Esophagus squamous epithelium (tissue), 5 donors: ENCODE measurements around the gene STAT6. TPM values are rescaled to one million over a fixed set of nuclear protein-coding genes. Genes with fewer than 3 reads are reported as not detected.
A peak's percentile ranks its signal among the peaks of the same experiment; 100 is the strongest.

Source experiments
- DNase-seq: peaks from one replicate; lab custom pipeline; 2025; lab: John Stamatoyannopoulos, UW
- H3K27ac ChIP-seq, 4 donors: fragments of 200-600 bp; sonication (generic); one replicate each; pipeline ENCODE4 v1.5.1; 2016 to 2019; ENCODE audit warnings: mild to moderate bottlenecking in 1 of 4
- H3K27me3 ChIP-seq, 4 donors: fragments of 200-600 bp; sonication (generic); 1 replicate in 3 of 4; 2 replicates in 1 of 4; pipeline versions ENCODE4 v1.5.1 to v1.6.0; 2017 to 2021; ENCODE audit warnings: antibody characterized with exemption in 1 of 4
- H3K36me3 ChIP-seq, 3 donors: fragments of 200-600 bp; sonication (generic); one replicate each; pipeline ENCODE4 v1.5.1; 2016 to 2019
- H3K4me1 ChIP-seq, 3 donors: fragments of 200-600 bp; sonication (generic); one replicate each; pipeline ENCODE4 v1.5.1; 2017 to 2019
- H3K4me3 ChIP-seq, 4 donors: fragments of 200-600 bp; sonication (generic); 1 replicate in 3 of 4; 2 replicates in 1 of 4; pipeline ENCODE4 v1.5.1; 2016 to 2019; ENCODE audit warnings: mild to moderate bottlenecking in 2 of 4, moderate library complexity in 1 of 4
- H3K9me3 ChIP-seq, 3 donors: fragments of 200-600 bp; sonication (generic); one replicate each; pipeline ENCODE4 v1.5.1; 2016 to 2019
- CTCF ChIP-seq, 6 experiments: fragments of 450-650 bp in 4 of 6; fragments of 200-600 bp in 2 of 6; sonication (generic) in 2 of 6; IDR thresholded peaks; one replicate each; pipeline ENCODE4 v1.5.1; 2016 to 2019; ENCODE audit warnings: antibody characterized with exemption in 6 of 6, mild to moderate bottlenecking in 4 of 6, moderate library complexity in 4 of 6
- POLR2A ChIP-seq, 4 donors: fragments of 450-650 bp; IDR thresholded peaks; one replicate each; pipeline ENCODE4 v1.6.1; 2017; ENCODE audit warnings: antibody characterized with exemption in 4 of 4, mild to moderate bottlenecking in 4 of 4, moderate library complexity in 3 of 4
- WGBS, 2 donors: methylation state at CpG; one replicate each; pipeline ENCODE4 v1.1.5; 2018; 5-methylcytosine and 5-hydroxymethylcytosine counted together
- intact Hi-C: fragments of 100-400 bp; cut with DNase I; formaldehyde crosslinking; loops from one replicate; pipeline ENCODE4 v1.15.0; 2022
- total RNA-seq, 4 donors: library from RNA; depleted of rRNA; stranded (reverse); fragments of >200 nt; gene quantifications; one replicate each; pipeline ENCODE4 v1.1.0, GENCODE V29; 2016
- donor health status: DM: yes; HTN: yes; CAD: no.

The STAT6 gene
- total RNA-seq, 4 donors from 2014 or later = 72.7 to 138 (median 102) TPM

DNA sequence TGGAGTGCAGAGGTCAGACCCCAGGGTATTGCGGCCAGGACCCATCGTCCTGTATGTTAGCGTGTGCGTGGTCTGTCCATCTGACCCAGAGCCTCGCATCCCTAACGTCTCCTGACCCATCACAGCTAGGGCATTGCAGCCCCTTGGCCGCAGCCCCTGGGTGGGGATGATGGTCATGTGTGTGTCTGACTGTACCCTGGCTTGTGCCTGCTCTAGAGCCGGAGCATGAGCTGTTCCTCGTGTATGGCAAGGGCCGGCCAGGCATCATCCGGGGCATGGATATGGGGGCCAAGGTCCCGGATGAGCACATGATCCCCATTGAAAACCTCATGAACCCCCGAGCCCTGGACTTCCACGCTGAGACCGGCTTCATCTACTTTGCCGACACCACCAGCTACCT, 47.0 kb upstream of the STAT6 start:
- Histone ChIP-seq H3K27ac (peak overlapping the region in 3 of 4 donors; percentile 17 to 69 (median 39)), H3K4me1 (peaks cover under 1 to 27% (median 12%) of the 10 kb centered on the region in 3 donors), H3K4me3 (no peak overlapping the region), H3K27me3 (no peaks in the 10 kb centered on the region), H3K9me3 (no peaks in the 10 kb centered on the region), H3K36me3 (peaks cover 43 to 100% (median 49%) of the 10 kb centered on the region in 3 donors)
- TF ChIP-seq CTCF (IDR thresholded peaks at IDR 0.05) (no peak), POLR2A (IDR thresholded peaks at IDR 0.05) (no peak)
- 84 to 90% methylated on average over 7 to 9 of the region's 16 CpGs for WGBS, 2 donors
- intact Hi-C loops = no loop called here
- DNase-seq = no peak

GRCh38 chr12:57157588-57158173, 46.5 kb upstream of the STAT6 start:
- DNase-seq = no peak
- H3K36me3 ChIP-seq = peaks cover 38 to 98% (median 44%) of the 10 kb centered on the region in 3 donors
- peaks cover 4 to 32% (median 17%) of the 10 kb centered on the region in 3 donors for H3K4me1 ChIP-seq
- TF ChIP-seq CTCF (IDR thresholded peaks at IDR 0.05) = no peak
- intact Hi-C loops = no loop called here
- 78 to 80% methylated on average over 5 of the region's 5 CpGs for WGBS, 2 donors
- H3K4me3 ChIP-seq = no peak overlapping the region
- H3K9me3 ChIP-seq = no peaks in the 10 kb centered on the region
- H3K27me3 ChIP-seq = no peaks in the 10 kb centered on the region
- H3K27ac ChIP-seq = peak overlapping the region in 2 of 4 donors; percentile 39 to 69

- intact Hi-C loops = no loop called here
- 65 to 75% methylated on average over 7 to 12 of the region's 16 CpGs for WGBS, 2 donors
- Histone ChIP-seq H3K27ac (peak overlapping the region in 1 of 4 donors; percentile 30), H3K4me1 (peaks cover 12 to 40% (median 25%) of the 10 kb centered on the region in 3 donors), H3K36me3 (peaks cover 37 to 90% (median 40%) of the 10 kb centered on the region in 3 donors), H3K4me3 (no peak overlapping the region), H3K9me3 (no peaks in the 10 kb centered on the region), H3K27me3 (no peaks in the 10 kb centered on the region)
- DNase-seq = no peak
- TF ChIP-seq POLR2A (IDR thresholded peaks at IDR 0.05) (no peak), CTCF (IDR thresholded peaks at IDR 0.05) (no peak)
Observed at GRCh38 chr12:57156701-57157403, 45.7 kb upstream of the STAT6 start.

DNA sequence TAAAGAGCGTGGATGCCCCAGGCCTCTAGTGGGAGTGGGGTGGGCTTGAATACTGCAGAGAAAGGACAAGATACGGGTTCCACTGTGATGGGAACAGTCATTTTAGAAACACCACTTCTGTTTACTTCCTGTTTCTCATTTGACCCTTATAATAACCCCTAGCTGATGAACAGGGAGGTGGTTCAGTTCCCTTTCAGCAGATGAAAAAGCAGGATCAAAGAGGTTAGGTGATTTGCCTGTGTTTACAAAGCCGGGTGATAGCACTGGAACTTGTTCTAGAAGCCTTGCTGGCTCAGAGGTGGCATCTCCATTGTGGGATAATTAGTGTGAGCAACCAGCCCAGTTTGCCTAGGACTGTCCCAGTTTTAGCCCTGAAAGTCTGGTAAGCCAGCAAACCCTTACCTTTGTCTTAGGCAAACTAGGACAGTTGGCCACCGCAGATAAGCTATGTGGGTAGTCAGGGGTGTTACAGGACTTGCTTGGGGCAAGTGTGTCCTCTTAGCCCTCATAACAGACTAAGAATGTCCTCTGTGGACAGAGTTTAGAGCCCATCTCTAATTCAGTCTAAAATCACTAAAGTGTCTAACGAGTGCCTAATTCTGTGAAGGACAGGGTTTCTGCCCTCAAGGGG, 43.8 kb upstream of the STAT6 start:
- Histone ChIP-seq H3K27ac (peak overlapping the region in 2 of 4 donors; percentile 19 to 87), H3K4me1 (peaks cover 18 to 59% (median 44%) of the 10 kb centered on the region in 3 donors), H3K9me3 (no peaks in the 10 kb centered on the region), H3K36me3 (peaks cover 23 to 82% (median 29%) of the 10 kb centered on the region in 3 donors), H3K4me3 (no peak overlapping the region), H3K27me3 (no peaks in the 10 kb centered on the region)
- 81 to 93% methylated on average over 3 of the region's 5 CpGs for WGBS, 2 donors
- no peak for TF ChIP-seq POLR2A (IDR thresholded peaks at IDR 0.05)
- TF ChIP-seq CTCF (IDR thresholded peaks at IDR 0.05) = no peak
- no peak for DNase-seq
- intact Hi-C loops = no loop called here

DNA sequence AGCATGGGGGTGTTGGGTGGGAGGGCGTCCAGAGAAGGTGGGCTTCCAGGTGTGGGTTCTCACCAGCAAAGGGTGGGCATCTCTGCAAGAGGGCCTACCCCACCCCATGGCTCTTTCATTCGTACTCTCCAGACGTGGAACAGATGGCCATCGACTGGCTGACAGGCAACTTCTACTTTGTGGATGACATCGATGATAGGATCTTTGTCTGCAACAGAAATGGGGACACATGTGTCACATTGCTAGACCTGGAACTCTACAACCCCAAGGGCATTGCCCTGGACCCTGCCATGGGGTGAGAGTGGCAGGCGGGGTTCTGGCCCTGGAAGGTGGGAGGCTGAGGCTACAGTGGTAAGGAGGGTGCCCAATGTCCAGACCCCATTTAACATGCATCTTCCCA, 42.9 kb upstream of the STAT6 start:
- Histone ChIP-seq H3K9me3 (no peaks in the 10 kb centered on the region), H3K36me3 (peaks cover 23 to 81% (median 23%) of the 10 kb centered on the region in 3 donors), H3K4me1 (peaks cover 22 to 68% (median 51%) of the 10 kb centered on the region in 3 donors), H3K27ac (peak overlapping the region in 2 of 4 donors; percentile 19 to 87), H3K4me3 (no peak overlapping the region), H3K27me3 (no peaks in the 10 kb centered on the region)
- TF ChIP-seq POLR2A (IDR thresholded peaks at IDR 0.05) = no peak
- no peak for TF ChIP-seq CTCF (IDR thresholded peaks at IDR 0.05)
- WGBS, 2 donors = 85 to 89% methylated on average over 3 of the region's 6 CpGs
- DNase-seq = no peak
- intact Hi-C loops = no loop called here
